H1 (cell line): ENCODE measurements around the gene F8. TPM values are rescaled to one million over a fixed set of nuclear protein-coding genes. Genes with fewer than 3 reads are reported as not detected.

Source experiments
- CTCF ChIA-PET: fragments of 300-600 bp; sonication (Branson Sonifier 250); formaldehyde crosslinking; loops from one replicate; lab custom pipeline; 2021; ENCODE audit not compliant: partially characterized antibody; lab: Charles Lee
- POLR2A ChIA-PET: fragments of 300-600 bp; sonication (Branson Sonifier 250); formaldehyde crosslinking; loops from one replicate; lab custom pipeline; 2021; ENCODE audit warnings: inconsistent platforms; ENCODE audit not compliant: partially characterized antibody; lab: Charles Lee
- DNase-seq, 2 experiments: peaks; one replicate each; pipeline versions ENCODE4 v3.0.0 to v3.0.0-alpha.2; 2010 to 2022; ENCODE audit warnings: low spot score in 2 of 2, low read depth in 1 of 2, mixed read lengths in 1 of 2
- FAIRE-seq: peaks from 2 replicates; lab custom pipeline; 2011; peaks lifted over from hg19 to GRCh38; lab: Jason Lieb, UNC
- H2AFZ ChIP-seq: 2 replicates; pipeline ENCODE4 v1.8.1; 2012; ENCODE audit warnings: low read length, inconsistent platforms
- H2AK5ac ChIP-seq: 2 replicates; pipeline ENCODE4 v1.6.1; 2013; ENCODE audit warnings: low read depth, low read length
- H2BK120ac ChIP-seq: replicated peaks from 2 replicates; pipeline ENCODE3; 2013; ENCODE audit warnings: low read depth, low read length, inconsistent platforms
- H2BK12ac ChIP-seq: 2 replicates; pipeline ENCODE4 v1.6.1; 2013; ENCODE audit warnings: low read depth, low read length
- H2BK15ac ChIP-seq: 2 replicates; pipeline ENCODE4 v1.6.1; 2013; ENCODE audit warnings: low read length
- H2BK20ac ChIP-seq: 2 replicates; pipeline ENCODE4 v1.6.1; 2013; ENCODE audit warnings: low read length
- H2BK5ac ChIP-seq: 2 replicates; pipeline ENCODE4 v1.6.1; 2013; ENCODE audit warnings: low read depth, low read length
- H3K14ac ChIP-seq: 2 replicates; pipeline ENCODE4 v1.6.1; 2013; ENCODE audit warnings: inconsistent platforms; ENCODE audit not compliant: insufficient read length
- H3K18ac ChIP-seq: 2 replicates; pipeline ENCODE4 v1.6.1; 2013; ENCODE audit warnings: low read length; ENCODE audit errors: extremely low read depth
- H3K23ac ChIP-seq: 2 replicates; pipeline ENCODE4 v1.6.1; 2013; ENCODE audit warnings: inconsistent platforms; ENCODE audit not compliant: insufficient read length
- H3K23me2 ChIP-seq: 2 replicates; pipeline ENCODE4 v1.6.1; 2013; ENCODE audit warnings: low read depth, low read length
- H3K27ac ChIP-seq: 2 replicates; pipeline ENCODE4 v1.6.1; 2011; ENCODE audit warnings: low read depth, low read length, inconsistent platforms
- H3K27me3 ChIP-seq, 4 experiments: replicated peaks in 1 of 4; 1 replicate in 1 of 4; 2 replicates in 3 of 4; pipeline versions ENCODE4 v1.6.1 to v1.8.1; 2011 to 2013; ENCODE audit warnings: low read length in 3 of 4, mild to moderate bottlenecking in 3 of 4, inconsistent platforms in 2 of 4, mixed read lengths in 2 of 4, moderate library complexity in 1 of 4; ENCODE audit not compliant: control insufficient read depth in 3 of 4, insufficient read depth in 3 of 4; ENCODE audit errors: extremely low read depth in 1 of 4
- H3K36me3 ChIP-seq, 4 experiments: 2 replicates each; pipeline versions ENCODE4 v1.6.1 to v1.8.1; 2011 to 2013; ENCODE audit warnings: mild to moderate bottlenecking in 4 of 4, low read length in 3 of 4, moderate library complexity in 2 of 4, control low read depth in 1 of 4, inconsistent platforms in 1 of 4; ENCODE audit not compliant: insufficient read depth in 4 of 4, control insufficient read depth in 2 of 4
- H3K4ac ChIP-seq: replicated peaks from 2 replicates; pipeline ENCODE3; 2013; ENCODE audit warnings: low read length, low read depth, mixed read lengths, inconsistent platforms; ENCODE audit not compliant: insufficient read length
- H3K4me1 ChIP-seq, 4 experiments: replicated peaks in 1 of 4; 1 replicate in 1 of 4; 2 replicates in 3 of 4; pipeline versions ENCODE4 v1.6.1 to v1.8.1; 2011 to 2013; ENCODE audit warnings: low read length in 3 of 4, inconsistent platforms in 2 of 4, mixed read lengths in 1 of 4; ENCODE audit not compliant: insufficient read depth in 4 of 4, control insufficient read depth in 3 of 4
- H3K4me2 ChIP-seq, 2 experiments: 2 replicates each; pipeline versions ENCODE4 v1.6.1 to v1.8.1; 2011 to 2013; ENCODE audit warnings: low read depth in 2 of 2, low read length in 2 of 2, control low read depth in 1 of 2, inconsistent platforms in 1 of 2, mild to moderate bottlenecking in 1 of 2; ENCODE audit not compliant: insufficient read depth in 1 of 2
- H3K4me3 ChIP-seq, 4 experiments: fragments of 200-600, 300-600 bp in 1 of 4; sonication (generic), shearing (Covaris generic), sonication (Bioruptor Twin) in 1 of 4; 2 replicates each; pipeline versions ENCODE4 v1.5.1 to v1.8.1; 2011 to 2016; ENCODE audit warnings: low read length in 4 of 4, low read depth in 3 of 4, control low read depth in 2 of 4, inconsistent platforms in 2 of 4, mild to moderate bottlenecking in 2 of 4, mixed read lengths in 1 of 4, moderate library complexity in 1 of 4; ENCODE audit not compliant: insufficient read depth in 2 of 4; ENCODE audit errors: extremely low read depth in 1 of 4
- H3K56ac ChIP-seq: replicated peaks from 2 replicates; pipeline ENCODE3; 2013; ENCODE audit warnings: low read depth, mild to moderate bottlenecking, mixed read lengths, low read length, inconsistent platforms; ENCODE audit not compliant: insufficient read length
- H3K79me1 ChIP-seq: 2 replicates; pipeline ENCODE4 v1.6.1; 2013; ENCODE audit warnings: low read depth, low read length, control low read depth
- H3K79me2 ChIP-seq, 2 experiments: 2 replicates each; pipeline versions ENCODE4 v1.6.1 to v1.8.1; 2012 to 2013; ENCODE audit warnings: low read length in 2 of 2, mild to moderate bottlenecking in 2 of 2, inconsistent platforms in 1 of 2; ENCODE audit not compliant: insufficient read depth in 2 of 2, control insufficient read depth in 1 of 2
- H3K9ac ChIP-seq, 4 experiments: replicated peaks in 1 of 4; 1 replicate in 1 of 4; 2 replicates in 3 of 4; pipeline versions ENCODE4 v1.6.1 to v1.8.1; 2011 to 2013; ENCODE audit warnings: low read depth in 3 of 4, low read length in 3 of 4, control low read depth in 2 of 4, mild to moderate bottlenecking in 2 of 4, moderate library complexity in 2 of 4, inconsistent platforms in 1 of 4; ENCODE audit errors: extremely low read depth in 1 of 4
- H3K9me3 ChIP-seq, 2 experiments: 2 replicates each; pipeline versions ENCODE4 v1.6.1 to v1.8.1; 2012 to 2013; ENCODE audit warnings: mild to moderate bottlenecking in 2 of 2, moderate library complexity in 2 of 2, control low read depth in 1 of 2, inconsistent platforms in 1 of 2, low read depth in 1 of 2, low read length in 1 of 2, mixed read lengths in 1 of 2; ENCODE audit not compliant: insufficient read depth in 2 of 2
- H4K20me1 ChIP-seq, 2 experiments: replicated peaks in 1 of 2; 2 replicates each; pipeline versions ENCODE3 to v1.8.1; 2011 to 2013; ENCODE audit warnings: inconsistent platforms in 2 of 2, low read length in 2 of 2, mild to moderate bottlenecking in 1 of 2; ENCODE audit not compliant: insufficient read depth in 2 of 2, control insufficient read depth in 1 of 2
- H4K5ac ChIP-seq: 2 replicates; pipeline ENCODE4 v1.6.1; 2013; ENCODE audit warnings: low read length, low read depth, mixed read lengths, inconsistent platforms; ENCODE audit not compliant: insufficient read length
- H4K8ac ChIP-seq: 2 replicates; pipeline ENCODE4 v1.8.0; 2013; ENCODE audit warnings: mild to moderate bottlenecking, moderate library complexity, low read length, inconsistent platforms; ENCODE audit not compliant: insufficient read depth; ENCODE audit errors: extremely low read depth
- H4K91ac ChIP-seq: replicated peaks from 2 replicates; pipeline ENCODE3; 2013; ENCODE audit warnings: low read length, mixed read lengths, inconsistent platforms; ENCODE audit not compliant: insufficient read length
- BCL11A ChIP-seq, 2 experiments: IDR thresholded peaks; one replicate each; pipeline ENCODE4 v1.6.1; 2011; ENCODE audit warnings: low read depth in 2 of 2, low read length in 2 of 2, mild to moderate bottlenecking in 2 of 2
- CBX8 ChIP-seq: fragments of 300-800, 300-1000 bp; sonication (generic); IDR thresholded peaks from 2 replicates; pipeline ENCODE4 v1.7.1; 2016; ENCODE audit warnings: low read depth, low read length, borderline replicate concordance
- CREB1 ChIP-seq: IDR thresholded peaks from 2 replicates; pipeline ENCODE4 v1.6.1; 2012; ENCODE audit warnings: inconsistent platforms
- FOSL1 ChIP-seq: IDR thresholded peaks from 2 replicates; pipeline ENCODE4 v1.6.1; 2011; ENCODE audit warnings: mild to moderate bottlenecking, low read depth, low read length, moderate library complexity; ENCODE audit not compliant: insufficient read depth
- GTF2F1 ChIP-seq: IDR thresholded peaks from 2 replicates; pipeline ENCODE4 v1.6.1; 2012; ENCODE audit warnings: low read depth, low read length, improper control_type of control experiment, borderline replicate concordance
- HDAC2 ChIP-seq, 2 experiments: fragments of 300-600 bp in 1 of 2; sonication (generic) in 1 of 2; IDR thresholded peaks; 2 replicates each; pipeline ENCODE4 v1.6.1; 2011 to 2012; ENCODE audit warnings: low read depth in 2 of 2, low read length in 2 of 2, mild to moderate bottlenecking in 2 of 2, moderate library complexity in 2 of 2, borderline replicate concordance in 1 of 2, inconsistent platforms in 1 of 2
- JUND ChIP-seq: IDR thresholded peaks from 2 replicates; pipeline ENCODE4 v1.6.1; 2011; ENCODE audit warnings: mild to moderate bottlenecking, improper control_type of control experiment, low read length
- KDM5A ChIP-seq: fragments of 200-600 bp; IDR thresholded peaks from 2 replicates; pipeline ENCODE4 v1.7.1; 2012; ENCODE audit warnings: mild to moderate bottlenecking, low read length, inconsistent platforms, mixed read lengths
- MAFK ChIP-seq: IDR thresholded peaks from 2 replicates; pipeline ENCODE4 v1.6.1; 2012; ENCODE audit warnings: low read depth, mild to moderate bottlenecking, improper control_type of control experiment, low read length
- NANOG ChIP-seq: IDR thresholded peaks from 2 replicates; pipeline ENCODE4 v1.6.1; 2011; ENCODE audit warnings: low read length, low read depth, mild to moderate bottlenecking, inconsistent platforms; ENCODE audit not compliant: insufficient read depth, poor library complexity, severe bottlenecking
- NRF1 ChIP-seq: IDR thresholded peaks from 2 replicates; pipeline ENCODE4 v1.6.1; 2011; ENCODE audit warnings: mild to moderate bottlenecking, low read depth, low read length, improper control_type of control experiment
- POU5F1 ChIP-seq: IDR thresholded peaks from 2 replicates; pipeline ENCODE4 v1.6.1; 2011; ENCODE audit warnings: low read depth, mild to moderate bottlenecking, low read length, moderate library complexity
- RFX5 ChIP-seq: IDR thresholded peaks from 2 replicates; pipeline ENCODE4 v1.6.1; 2011; ENCODE audit warnings: low read depth, low read length, improper control_type of control experiment, borderline replicate concordance
- TBP ChIP-seq: IDR thresholded peaks from 2 replicates; pipeline ENCODE4 v1.6.1; 2011; ENCODE audit warnings: low read depth, low read length, improper control_type of control experiment
- TEAD4 ChIP-seq: IDR thresholded peaks from 2 replicates; pipeline ENCODE4 v1.6.1; 2012; ENCODE audit warnings: low read depth, low read length, inconsistent platforms, mixed read lengths
- YY1 ChIP-seq: IDR thresholded peaks from 2 replicates; pipeline ENCODE4 v1.6.1; 2011; ENCODE audit warnings: low read depth, mild to moderate bottlenecking, low read length
- WGBS, 2 experiments: shearing (Covaris generic) in 1 of 2; methylation state at CpG; one replicate each; pipeline versions ENCODE4 v1.1.6 to v1.1.7; 2013 to 2015; ENCODE audit warnings: low lambda C conversion rate in 2 of 2, mixed read lengths in 2 of 2, inconsistent platforms in 1 of 2, low coverage in 1 of 2, missing lambda C conversion rate in 1 of 2; ENCODE audit not compliant: insufficient replicate concordance in 2 of 2, insufficient coverage in 1 of 2, insufficient read length in 1 of 2; ENCODE audit errors: extremely low coverage in 1 of 2, missing lambda C conversion rate in 1 of 2; 5-methylcytosine and 5-hydroxymethylcytosine counted together
- polyA plus RNA-seq, 7 experiments: library from polyadenylated mRNA; depleted of rRNA in 3 of 7; stranded (reverse) in 5 of 7; unstranded in 2 of 7; fragments of >200 nt in 5 of 7; fragments of 200-250 nt in 2 of 7; gene quantifications; 1 replicate in 5 of 7; 2 replicates in 1 of 7; 4 replicates in 1 of 7; pipeline versions ENCODE4 v1.2.1 to v1.2.3, GENCODE V29; 2011 to 2013; ENCODE audit warnings: missing spikeins in 2 of 7, mixed read lengths in 2 of 7
- total RNA-seq: library from RNA; stranded (reverse); fragmentation: NEBNext Ultra II Directional; extraction: Animal tissue kit (Norgen Biotek cat#: 25700); gene quantifications from 2 replicates; pipeline ENCODE4 v1.2.1, GENCODE V29; 2021

The F8 gene
- total and polyA plus RNA-seq, 2 of the 8 experiments (the other 6 are each of a cell fraction or from before 2014, with no cell fraction given) = 1.1 to 2.6 TPM

DNA sequence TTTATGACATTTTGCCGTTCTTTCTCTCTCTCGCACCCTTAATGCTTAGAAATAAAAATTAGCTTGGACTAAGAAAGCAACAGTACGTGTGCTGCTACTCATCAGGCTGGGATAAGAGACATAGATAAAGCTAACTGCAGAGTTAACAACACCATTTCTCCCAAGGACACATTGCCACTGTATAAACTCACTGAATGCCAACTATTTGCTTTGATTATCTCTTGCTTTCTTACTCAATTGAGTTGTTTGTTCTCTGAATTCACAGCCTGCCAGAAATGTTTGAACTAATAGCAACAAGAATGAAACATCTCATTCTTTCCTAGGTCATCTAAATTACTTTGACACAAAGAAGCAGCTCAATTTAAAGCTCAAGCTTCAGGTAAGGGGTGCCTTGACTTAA is 34.6 kb downstream of the F8 start:
- Histone ChIP-seq H3K18ac (no peak overlapping the region), H4K5ac (no peak overlapping the region), H3K4me2 (no peak overlapping the region), H4K91ac (no peak overlapping the region), H3K9me3 (no peaks in the 10 kb centered on the region), H3K4ac (no peak overlapping the region), H3K56ac (no peak overlapping the region), H4K8ac (no peak overlapping the region), H2BK15ac (no peak overlapping the region), H3K23me2 (no peaks in the 10 kb centered on the region), H4K20me1 (no peaks in the 10 kb centered on the region), H3K23ac (no peak overlapping the region), H2BK12ac (no peak overlapping the region), H3K4me3 (no peak overlapping the region), H3K9ac (no peak overlapping the region), H3K79me2 (no peaks in the 10 kb centered on the region), H3K27ac (no peak overlapping the region), H3K79me1 (no peaks in the 10 kb centered on the region), H3K27me3 (no peaks in the 10 kb centered on the region), H2BK20ac (no peak overlapping the region), H2BK5ac (no peak overlapping the region), H2AFZ (no peak overlapping the region), H2AK5ac (no peak overlapping the region), H3K4me1 (no peaks in the 10 kb centered on the region; a peak in 2 of 7 replicates), H3K14ac (no peak overlapping the region), H3K36me3 (no peaks in the 10 kb centered on the region), H2BK120ac (no peak overlapping the region)
- WGBS, 2 experiments = 91% methylated on average over 3 of the region's 3 CpGs; no CpG with 5 or more reads in 1 of the 2 experiments
- ChIA-PET POLR2A (no interaction called here), CTCF (interaction anchor here (0.6 to 2.0 kb wide), 5 partner anchors 8 to 161 kb away, joined by 3 to 5 read pairs (median 3); no protein-coding TSS in a partner anchor)
- FAIRE-seq = no peak
- DNase-seq = no peak
- no peak for TF ChIP-seq NRF1
- TF ChIP-seq GTF2F1 = no peak
- no peak for TF ChIP-seq TEAD4
- TF ChIP-seq NANOG = no peak
- TF ChIP-seq BCL11A (IDR thresholded peaks at IDR 0.05; ENCODE audit: low read depth in 2 of 2, low read length in 2 of 2) = no peak
- no peak for TF ChIP-seq CREB1
- no peak for TF ChIP-seq TBP
- TF ChIP-seq HDAC2 (IDR thresholded peaks at IDR 0.05; ENCODE audit: borderline replicate concordance in 1 of 2, low read depth in 2 of 2, low read length in 2 of 2) = no peak
- TF ChIP-seq POU5F1 = no peak
- TF ChIP-seq YY1 = no peak
- no peak for TF ChIP-seq JUND
- no peak for TF ChIP-seq KDM5A
- no peak for TF ChIP-seq CBX8
- TF ChIP-seq MAFK = no peak
- no peak for TF ChIP-seq FOSL1
- TF ChIP-seq RFX5 = no peak
